Inferior parietal cortex (tissue), 1 donor: Measurements from ENCODE around the gene POLR2A.
"Not testable (repeated sequence)": the region's sequence is repeated elsewhere in the genome, so short reads cannot be mapped to it uniquely, and the experiment has no call there.

Experiments used
- DNase-seq: peaks from one replicate; pipeline ENCODE4 v3.0.0-alpha.2; 2016; ENCODE audit errors: extremely low spot score

POLR2A gene

GRCh38 chr17:7460850-7461660, 23.1 kb upstream of the POLR2A start:
- DNase-seq: no peak

- no peak for DNase-seq
Measured at GRCh38 chr17:7462474-7463371, 21.4 kb upstream of the POLR2A start.

- DNase-seq: no peak
Measured at GRCh38 chr17:7463372-7463846, 20.8 kb upstream of the POLR2A start.

GRCh38 chr17:7464081-7464480, 20.1 kb upstream of the POLR2A start:
- DNase-seq: no peak

- no peak for DNase-seq
Measured at GRCh38 chr17:7465597-7466275, 18.4 kb upstream of the POLR2A start.

- DNase-seq: no peak
Measured at GRCh38 chr17:7466318-7466638, 17.9 kb upstream of the POLR2A start.

- DNase-seq: peak; percentile 43
Measured at GRCh38 chr17:7466639-7467341, 17.4 kb upstream of the POLR2A start.

- DNase-seq: no peak
Measured at GRCh38 chr17:7467498-7467897, 16.7 kb upstream of the POLR2A start.

GRCh38 chr17:7468290-7468689, 15.9 kb upstream of the POLR2A start:
- DNase-seq: no peak

- no peak for DNase-seq
Measured at GRCh38 chr17:7468804-7469389, 15.3 kb upstream of the POLR2A start.

GRCh38 chr17:7469843-7470242, 14.3 kb upstream of the POLR2A start:
- not testable (repeated sequence) for DNase-seq

- not testable (repeated sequence) for DNase-seq
Measured at GRCh38 chr17:7470457-7470973, 13.7 kb upstream of the POLR2A start.

- DNase-seq: no peak
Measured at GRCh38 chr17:7471729-7472128, 12.4 kb upstream of the POLR2A start.

- not testable (repeated sequence) for DNase-seq
Measured at GRCh38 chr17:7474767-7475166, 9.4 kb upstream of the POLR2A start.

GRCh38 chr17:7475764-7476422, 8.3 kb upstream of the POLR2A start:
- no peak for DNase-seq

- DNase-seq: no peak
Measured at GRCh38 chr17:7476494-7476893, 7.7 kb upstream of the POLR2A start.

GRCh38 chr17:7476951-7477350, 7.2 kb upstream of the POLR2A start:
- DNase-seq: no peak

- no peak for DNase-seq
Measured at GRCh38 chr17:7477392-7478275, 6.5 kb upstream of the POLR2A start.
